ENCODE data around the gene ITSN1. TPM values are rescaled to one million over a fixed set of nuclear protein-coding genes. Genes with fewer than 3 reads are reported as not detected.

ITSN1 gene
- total and polyA plus RNA-seq, 4 donors = 20.3 to 112 (median 40.2) TPM

- 50% methylated on average over 7 of the region's 7 CpGs for WGBS
- H3K27ac ChIP-seq (ENCODE audit: low read depth in 1 of 2, low read length in 2 of 2) = no peak overlapping the region
- H3K4me1 ChIP-seq (ENCODE audit: control insufficient read depth in 4 of 4, insufficient read depth in 4 of 4, low read length in 3 of 4) = peaks cover 11 to 39% (median 17%) of the 10 kb centered on the region in 4 donors
- no peaks in the 10 kb centered on the region for H3K36me3 ChIP-seq (ENCODE audit: control insufficient read depth in 4 of 4, insufficient read depth in 3 of 4, low read depth in 1 of 4, low read length in 3 of 4)
- no peaks in the 10 kb centered on the region for H3K27me3 ChIP-seq (ENCODE audit: control insufficient read depth in 4 of 4, insufficient read depth in 4 of 4, low read length in 3 of 4)
- no peak overlapping the region for H3K4me3 ChIP-seq (ENCODE audit: low read depth in 1 of 3, low read length in 3 of 3)
- H3K9me3 ChIP-seq (ENCODE audit: control insufficient read depth in 4 of 4, low read length in 3 of 4) = no peaks in the 10 kb centered on the region
- DNase-seq (ENCODE audit: low spot score) = no peak
- TF ChIP-seq CTCF (IDR thresholded peaks at IDR 0.05; ENCODE audit: low read depth, low read length, missing input control) (no peak), GABPA (IDR thresholded peaks at IDR 0.05 in 1 of 2, conservative IDR thresholded peaks at IDR 0.05 in 1 of 2) (no peak), REST (IDR thresholded peaks at IDR 0.05) (no peak), EGR1 (IDR thresholded peaks at IDR 0.05; ENCODE audit: low read depth in 2 of 2) (no peak), ATF3 (IDR thresholded peaks at IDR 0.05) (no peak), SP1 (IDR thresholded peaks at IDR 0.05) (no peak)
- H3K9ac ChIP-seq (ENCODE audit: low read depth in 1 of 2, low read length in 2 of 2) = no peak overlapping the region
Observed at GRCh38 chr21:33650230-33650629, 7.9 kb downstream of the ITSN1 start.

- WGBS = 79% methylated on average over 7 of the region's 7 CpGs
- H3K9me3 ChIP-seq (ENCODE audit: control insufficient read depth in 4 of 4, low read length in 3 of 4) = no peaks in the 10 kb centered on the region
- no peak overlapping the region for H3K27ac ChIP-seq (ENCODE audit: low read depth in 1 of 2, low read length in 2 of 2)
Observed at GRCh38 chr21:33650929-33651509, 8.7 kb downstream of the ITSN1 start.

More at GRCh38 chr21:33650929-33651509, 8.7 kb downstream of the ITSN1 start:
- H3K4me3 ChIP-seq (ENCODE audit: low read depth in 1 of 3, low read length in 3 of 3) = no peak overlapping the region
- H3K36me3 ChIP-seq (ENCODE audit: control insufficient read depth in 4 of 4, insufficient read depth in 3 of 4, low read depth in 1 of 4, low read length in 3 of 4) = no peaks in the 10 kb centered on the region
- TF ChIP-seq CTCF (IDR thresholded peaks at IDR 0.05; ENCODE audit: low read depth, low read length, missing input control) = no peak
- no peak for TF ChIP-seq HNF4A (conservative IDR thresholded peaks at IDR 0.05)
- no peak for TF ChIP-seq FOXA1 (IDR thresholded peaks at IDR 0.05)
- no peak for TF ChIP-seq RAD21 (IDR thresholded peaks at IDR 0.05)
- no peak for TF ChIP-seq REST (IDR thresholded peaks at IDR 0.05)
- TF ChIP-seq MAX (IDR thresholded peaks at IDR 0.05) = no peak
- TF ChIP-seq NR2F2 (IDR thresholded peaks at IDR 0.05) = no peak
- no peak for TF ChIP-seq RXRA (IDR thresholded peaks at IDR 0.05)
- TF ChIP-seq GABPA (IDR thresholded peaks at IDR 0.05 in 1 of 2, conservative IDR thresholded peaks at IDR 0.05 in 1 of 2) = no peak
- no peak for TF ChIP-seq FOXA2 (IDR thresholded peaks at IDR 0.05)
- no peak for TF ChIP-seq EGR1 (IDR thresholded peaks at IDR 0.05; ENCODE audit: low read depth in 2 of 2)
- no peak overlapping the region for H3K9ac ChIP-seq (ENCODE audit: low read depth in 1 of 2, low read length in 2 of 2)
- H3K27me3 ChIP-seq (ENCODE audit: control insufficient read depth in 4 of 4, insufficient read depth in 4 of 4, low read length in 3 of 4) = no peaks in the 10 kb centered on the region
- DNase-seq (ENCODE audit: low spot score) = no peak
- peaks cover 6 to 34% (median 12%) of the 10 kb centered on the region in 4 donors for H3K4me1 ChIP-seq (ENCODE audit: control insufficient read depth in 4 of 4, insufficient read depth in 4 of 4, low read length in 3 of 4)

Measured in liver (tissue), 9 donors.